Measurements from ENCODE around the gene SAMM50. TPM values are rescaled to one million over a fixed set of nuclear protein-coding genes. Genes with fewer than 3 reads are reported as not detected.

The SAMM50 gene
- total RNA-seq, 2 experiments from 2014 or later = 42.1 to 43.8 TPM

- no peak for ATAC-seq (ENCODE audit: low read depth)
- POLR2A ChIA-PET = interaction anchor here (0.9 to 2.0 kb wide), 6 partner anchors 9 to 227 kb away, joined by 3 to 9 read pairs (median 5); partner anchors contain the start of genes EFCAB6, PARVB and PARVG
- Mint-ChIP-seq H3K4me3 (peak overlapping the region; percentile 98), H3K27me3 (no peaks in the 10 kb centered on the region), H3K36me3 (no peaks in the 10 kb centered on the region), H3K9me3 (no peaks in the 10 kb centered on the region), H3K4me1 (peaks cover 19% of the 10 kb centered on the region), H3K27ac (peak overlapping the region; percentile 98)
- no peak for DNase-seq
Observed at GRCh38 chr22:43953988-43954785, 1.1 kb upstream of the SAMM50 start.

DNA sequence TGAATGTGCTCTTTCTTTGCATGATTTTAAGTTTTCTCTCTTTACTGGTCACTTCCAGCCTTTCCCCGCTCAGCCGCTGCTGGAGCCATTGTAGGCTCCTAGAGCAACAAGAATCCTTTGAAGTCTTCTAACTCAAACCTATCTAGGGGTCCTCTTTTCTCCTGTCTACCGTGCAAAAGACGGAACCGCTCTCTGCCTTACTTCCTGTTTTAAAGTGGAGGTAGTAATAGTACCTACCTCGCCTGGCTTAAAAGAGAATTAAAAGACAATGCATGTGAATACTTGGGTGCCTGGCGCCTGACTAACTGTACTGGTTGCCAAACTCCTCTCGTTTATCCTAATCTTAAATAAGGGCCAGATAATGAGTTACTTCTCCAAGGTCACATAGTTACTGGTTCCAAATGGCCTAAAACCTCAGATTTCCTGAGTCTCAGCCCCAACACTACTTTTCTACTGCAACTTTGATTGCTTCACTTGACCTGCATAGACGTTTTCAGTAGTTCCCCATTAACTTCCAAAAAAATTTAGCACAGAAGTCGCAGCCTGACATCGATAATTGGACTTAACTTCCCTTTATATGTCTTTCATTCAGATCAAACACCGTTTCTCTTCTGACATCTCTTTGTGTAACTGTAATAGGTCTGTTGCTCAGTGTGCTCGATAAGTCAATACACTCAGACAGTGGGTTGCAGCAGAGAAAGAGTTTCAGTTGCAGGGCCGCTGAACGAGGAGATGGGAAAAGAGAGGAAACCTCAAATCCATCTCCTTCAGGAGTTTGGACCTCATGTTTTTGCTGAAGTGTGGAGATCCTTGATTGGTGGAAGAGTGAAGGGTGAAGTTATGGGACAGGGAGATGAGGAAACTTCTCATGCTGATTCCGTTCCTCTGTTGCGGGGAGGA lies 891 bp downstream of the SAMM50 start:
- no peaks in the 10 kb centered on the region for H3K36me3 Mint-ChIP-seq
- H3K4me1 Mint-ChIP-seq = peaks cover 20% of the 10 kb centered on the region
- POLR2A ChIA-PET = interaction anchor here (0.8 to 2.0 kb wide), 5 partner anchors 10 to 225 kb away, joined by 3 to 9 read pairs (median 7); partner anchors contain the start of genes EFCAB6 and PARVG

GRCh38 chr22:43956805-43957463 lies 1.7 kb downstream of the SAMM50 start:
- peaks cover 20% of the 10 kb centered on the region for H3K4me1 Mint-ChIP-seq
- POLR2A ChIA-PET = no interaction called here

More for the DNA sequence above, 891 bp downstream of the SAMM50 start:
- H3K4me3 Mint-ChIP-seq = peak overlapping the region; percentile 98
- no peaks in the 10 kb centered on the region for H3K27me3 Mint-ChIP-seq
- H3K27ac Mint-ChIP-seq = peak overlapping the region; percentile 98
- DNase-seq (no peak), ATAC-seq (ENCODE audit: low read depth) (peak; percentile 16)
- H3K9me3 Mint-ChIP-seq = no peaks in the 10 kb centered on the region

GRCh38 chr22:43957871-43958270 lies 2.6 kb downstream of the SAMM50 start:
- no peak overlapping the region for H3K4me3 Mint-ChIP-seq
- no peaks in the 10 kb centered on the region for H3K9me3 Mint-ChIP-seq
- POLR2A ChIA-PET = interaction anchor here (0.7 kb wide), 1 partner anchor 223 kb away, joined by 3 read pairs; the partner anchor contains the start of gene PARVG
- no peaks in the 10 kb centered on the region for H3K36me3 Mint-ChIP-seq
- peaks cover 20% of the 10 kb centered on the region for H3K4me1 Mint-ChIP-seq
- H3K27ac Mint-ChIP-seq = no peak overlapping the region
- DNase-seq (no peak), ATAC-seq (ENCODE audit: low read depth) (no peak)
- H3K27me3 Mint-ChIP-seq = no peaks in the 10 kb centered on the region

More at GRCh38 chr22:43956805-43957463, 1.7 kb downstream of the SAMM50 start:
- Mint-ChIP-seq H3K9me3 (no peaks in the 10 kb centered on the region), H3K27ac (no peak overlapping the region), H3K36me3 (no peaks in the 10 kb centered on the region), H3K4me3 (peak overlapping the region; percentile 98), H3K27me3 (no peaks in the 10 kb centered on the region)
- ATAC-seq (ENCODE audit: low read depth) (no peak), DNase-seq (no peak)

GRCh38 chr22:43964314-43964857 lies 9.1 kb downstream of the SAMM50 start:
- POLR2A ChIA-PET = no interaction called here
- peaks cover 26% of the 10 kb centered on the region for H3K36me3 Mint-ChIP-seq
- ATAC-seq (ENCODE audit: low read depth) = no peak
- H3K4me3 Mint-ChIP-seq = no peak overlapping the region
- H3K4me1 Mint-ChIP-seq = peaks cover 1% of the 10 kb centered on the region
- H3K27ac Mint-ChIP-seq = no peak overlapping the region
- no peaks in the 10 kb centered on the region for H3K27me3 Mint-ChIP-seq
- H3K9me3 Mint-ChIP-seq = no peaks in the 10 kb centered on the region
- DNase-seq = no peak

- Mint-ChIP-seq H3K36me3 (peaks cover 32% of the 10 kb centered on the region), H3K27ac (no peak overlapping the region), H3K4me3 (no peak overlapping the region), H3K9me3 (no peaks in the 10 kb centered on the region), H3K27me3 (no peaks in the 10 kb centered on the region), H3K4me1 (peaks cover 7% of the 10 kb centered on the region)
- no peak for DNase-seq
- POLR2A ChIA-PET = interaction anchor here (0.7 kb wide), 1 partner anchor 694 kb away, joined by 3 read pairs; no protein-coding TSS in a partner anchor
- ATAC-seq (ENCODE audit: low read depth) = no peak
Observed at GRCh38 chr22:43967069-43967468, 11.8 kb downstream of the SAMM50 start.

DNA sequence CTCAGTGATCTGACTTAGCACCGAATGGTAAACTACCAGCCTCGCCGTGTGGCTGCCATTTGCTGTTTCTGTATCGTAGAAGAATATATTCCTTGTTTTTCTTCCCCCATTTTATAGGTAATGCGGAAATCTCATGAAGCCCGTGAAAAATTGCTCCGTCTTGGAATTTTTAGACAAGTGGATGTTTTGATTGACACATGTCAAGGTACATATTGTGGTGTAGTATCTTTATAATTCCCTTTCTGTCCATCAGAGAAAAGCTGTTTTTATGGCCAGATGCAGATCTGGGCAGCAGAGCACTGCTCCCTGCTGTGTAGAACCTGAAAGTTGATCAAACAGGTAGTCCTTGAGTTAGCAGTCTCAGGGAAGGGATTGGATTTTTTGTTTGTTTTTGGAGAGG lies 13.4 kb downstream of the SAMM50 start:
- H3K4me1 Mint-ChIP-seq = peaks cover 7% of the 10 kb centered on the region
- no peaks in the 10 kb centered on the region for H3K27me3 Mint-ChIP-seq
- POLR2A ChIA-PET = interaction anchor here (0.7 kb wide), 1 partner anchor 602 kb away, joined by 5 read pairs; no protein-coding TSS in a partner anchor
- ATAC-seq (ENCODE audit: low read depth) = no peak
- H3K36me3 Mint-ChIP-seq = peaks cover 30% of the 10 kb centered on the region
- H3K9me3 Mint-ChIP-seq = no peaks in the 10 kb centered on the region
- no peak overlapping the region for H3K27ac Mint-ChIP-seq
- no peak for DNase-seq
- no peak overlapping the region for H3K4me3 Mint-ChIP-seq

DNA sequence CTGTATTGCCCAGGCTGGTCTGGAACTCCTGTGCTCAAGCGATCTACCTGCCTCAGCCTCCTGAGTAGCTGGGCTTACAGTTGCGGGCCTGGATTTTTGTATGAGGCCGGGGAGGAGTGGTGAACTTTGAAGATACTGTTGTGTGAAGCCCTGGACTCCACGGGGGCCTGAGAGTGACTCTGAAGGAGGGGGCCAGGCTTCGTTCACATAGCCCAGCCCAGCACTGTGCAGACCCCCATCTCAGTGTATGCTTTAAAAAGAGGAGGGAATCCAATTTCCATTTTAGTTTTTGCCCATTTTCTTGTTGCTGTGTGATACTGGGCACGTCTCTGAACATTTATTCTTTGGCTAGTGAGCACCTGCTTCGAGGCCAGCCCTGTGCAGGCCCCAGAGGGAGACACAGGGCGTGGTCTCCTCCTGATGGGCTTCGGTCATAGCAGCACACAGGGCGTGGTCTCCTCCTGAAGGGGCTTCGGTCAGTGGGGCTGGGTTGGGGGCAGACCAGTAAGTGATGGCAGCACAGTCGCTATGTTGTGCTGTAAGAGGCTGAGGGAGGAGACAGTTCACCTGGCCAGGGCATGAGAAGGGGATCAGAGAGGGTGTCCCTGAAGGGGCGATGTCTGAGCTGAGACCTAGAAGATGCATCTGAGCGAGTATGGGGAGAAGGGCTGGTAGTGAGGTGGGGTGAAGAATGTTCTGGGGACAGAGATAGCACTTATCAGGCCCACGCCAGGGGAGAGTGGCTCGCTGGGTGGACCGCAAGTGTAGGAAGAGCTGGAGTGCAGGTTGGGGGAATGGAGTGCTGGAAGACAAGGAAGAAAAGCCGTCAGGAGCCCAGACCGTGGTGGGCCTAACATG lies 14.0 kb downstream of the SAMM50 start:
- H3K9me3 Mint-ChIP-seq = no peaks in the 10 kb centered on the region
- no peak overlapping the region for H3K27ac Mint-ChIP-seq
- no peaks in the 10 kb centered on the region for H3K27me3 Mint-ChIP-seq
- peaks cover 31% of the 10 kb centered on the region for H3K36me3 Mint-ChIP-seq
- H3K4me1 Mint-ChIP-seq = peaks cover 7% of the 10 kb centered on the region
- ATAC-seq (ENCODE audit: low read depth) = no peak
- no peak for DNase-seq
- no peak overlapping the region for H3K4me3 Mint-ChIP-seq
- POLR2A ChIA-PET = interaction anchor here (1.1 kb wide), 1 partner anchor 14 kb away, joined by 3 read pairs; the partner anchor contains the start of gene SAMM50

GRCh38 chr22:43969989-43970755 lies 14.9 kb downstream of the SAMM50 start:
- H3K4me3 Mint-ChIP-seq = no peak overlapping the region
- peaks cover 26% of the 10 kb centered on the region for H3K36me3 Mint-ChIP-seq
- H3K27me3 Mint-ChIP-seq = no peaks in the 10 kb centered on the region
- H3K27ac Mint-ChIP-seq = no peak overlapping the region
- peaks cover 7% of the 10 kb centered on the region for H3K4me1 Mint-ChIP-seq
- no peaks in the 10 kb centered on the region for H3K9me3 Mint-ChIP-seq
- DNase-seq (no peak), ATAC-seq (ENCODE audit: low read depth) (no peak)
- POLR2A ChIA-PET = interaction anchor here (1.1 kb wide), 1 partner anchor 15 kb away, joined by 3 read pairs; the partner anchor contains the start of gene SAMM50

DNA sequence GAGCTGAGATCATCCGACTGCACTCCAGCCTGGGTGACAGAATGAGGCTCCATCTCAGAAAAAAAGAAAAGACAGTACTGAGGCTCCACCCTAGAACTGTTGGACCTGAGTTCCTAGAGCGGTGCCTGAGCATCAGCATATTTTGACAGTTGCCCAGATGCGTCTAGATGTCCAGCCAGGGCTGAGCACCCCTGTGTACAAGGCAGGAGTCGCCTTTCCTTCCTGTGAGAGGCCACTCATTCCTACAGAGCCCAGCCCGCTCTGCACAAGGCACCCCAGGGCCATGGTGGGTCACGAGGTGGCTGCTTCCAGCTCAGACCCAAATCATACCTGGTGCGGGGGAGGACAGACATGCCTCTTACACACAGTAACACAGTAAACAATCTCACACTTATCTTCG lies 15.9 kb downstream of the SAMM50 start:
- ATAC-seq (ENCODE audit: low read depth) = no peak
- Mint-ChIP-seq H3K9me3 (no peaks in the 10 kb centered on the region), H3K27ac (no peak overlapping the region), H3K4me3 (no peak overlapping the region), H3K36me3 (peaks cover 27% of the 10 kb centered on the region), H3K27me3 (no peaks in the 10 kb centered on the region), H3K4me1 (peaks cover 7% of the 10 kb centered on the region)
- POLR2A ChIA-PET = interaction anchor here (0.6 kb wide), 1 partner anchor 24 kb away, joined by 4 read pairs; no protein-coding TSS in a partner anchor
- DNase-seq = no peak

GRCh38 chr22:43972931-43973462 lies 17.8 kb downstream of the SAMM50 start:
- no peak overlapping the region for H3K27ac Mint-ChIP-seq
- peaks cover 19% of the 10 kb centered on the region for H3K36me3 Mint-ChIP-seq
- peaks cover 7% of the 10 kb centered on the region for H3K4me1 Mint-ChIP-seq
- DNase-seq (no peak), ATAC-seq (ENCODE audit: low read depth) (no peak)
- no peaks in the 10 kb centered on the region for H3K27me3 Mint-ChIP-seq
- no peaks in the 10 kb centered on the region for H3K9me3 Mint-ChIP-seq
- POLR2A ChIA-PET = interaction anchor here (0.6 kb wide), 1 partner anchor 656 kb away, joined by 3 read pairs; no protein-coding TSS in a partner anchor
- H3K4me3 Mint-ChIP-seq = no peak overlapping the region

Measured in activated naive CD8-positive, alpha-beta T cell treated with anti-CD3 and anti-CD28 coated beads, Interleukin-2, amount 10 ng/mL, durations not matched to agents 7 days and 5 days (primary cell).